ENCODE data around the gene ABCE1. TPM values are rescaled to one million over a fixed set of nuclear protein-coding genes. Genes with fewer than 3 reads are reported as not detected.

ABCE1 gene
- polyA plus RNA-seq, 2 of the 4 experiments (the other 2 are of a cell fraction): 113 to 120 TPM

DNA sequence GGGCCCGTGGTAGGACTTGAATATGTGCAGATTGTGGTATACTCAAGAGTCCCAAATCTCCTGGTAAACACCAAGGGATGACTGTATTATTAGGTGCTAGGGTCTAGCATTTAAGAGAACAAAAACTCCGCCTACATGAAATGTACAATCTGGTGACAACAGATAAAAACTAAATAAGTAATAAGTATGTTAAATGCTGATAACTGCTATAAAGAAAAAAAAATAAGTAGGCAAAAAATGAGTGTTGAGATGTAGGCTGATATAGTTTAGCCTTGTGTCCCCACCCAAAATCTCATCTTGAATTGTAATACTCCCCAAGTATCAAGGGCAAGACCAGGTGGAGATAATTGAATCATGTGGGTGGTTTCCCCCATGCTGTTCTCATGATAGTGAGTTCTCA is 58.9 kb downstream of the ABCE1 start (continued):
- TF ChIP-seq RNF2 (IDR thresholded peaks at IDR 0.05; ENCODE audit: borderline replicate concordance, low read depth) (no peak), CBX8 (IDR thresholded peaks at IDR 0.05) (no peak), RFX5 (IDR thresholded peaks at IDR 0.05) (no peak), RCOR1 (IDR thresholded peaks at IDR 0.05; ENCODE audit: low read depth, low read length) (no peak), CBX2 (IDR thresholded peaks at IDR 0.05; ENCODE audit: borderline replicate concordance, low read depth) (no peak)

DNA sequence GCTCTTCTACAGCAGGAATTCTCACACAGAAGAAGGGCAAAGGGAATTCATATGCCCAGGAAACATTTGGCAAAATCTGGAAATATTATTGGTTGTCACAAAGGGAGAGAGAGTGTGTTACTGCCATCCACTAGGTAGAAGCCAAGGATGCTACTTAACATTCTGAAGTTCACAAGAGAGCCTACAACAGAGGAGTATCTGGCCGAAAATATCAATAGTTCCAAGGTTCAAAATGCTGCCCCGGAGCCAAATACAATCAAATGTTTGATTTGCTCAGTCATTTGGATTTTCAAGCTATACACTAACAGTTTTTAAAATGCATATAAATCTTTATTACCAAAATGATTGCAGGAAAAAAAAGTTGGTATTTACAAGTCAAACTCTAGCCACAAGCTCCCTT is 63.4 kb downstream of the ABCE1 start:
- DNase-seq (ENCODE audit: low read depth in 1 of 2, low spot score in 1 of 2) (no peak), ATAC-seq (no peak), FAIRE-seq (no peak)
- Histone ChIP-seq H3K4me1 (no peaks in the 10 kb centered on the region), H3K27ac (no peak overlapping the region), H3K4me2 (no peak overlapping the region), H3K4me3 (no peak overlapping the region), H3K9me3 (no peaks in the 10 kb centered on the region)
- TF ChIP-seq FOSL2 (IDR thresholded peaks at IDR 0.05) (no peak), FOSL2 (CRISPR knock-in tag; IDR thresholded peaks at IDR 0.05) (no peak), ZNF302 (CRISPR knock-in tag; IDR thresholded peaks at IDR 0.05) (no peak), RAD21 (conservative IDR thresholded peaks at IDR 0.05 in 1 of 2, IDR thresholded peaks at IDR 0.05 in 1 of 2) (no peak), FOXS1 (CRISPR knock-in tag; IDR thresholded peaks at IDR 0.05) (no peak), CHD4 (IDR thresholded peaks at IDR 0.05; ENCODE audit: borderline replicate concordance) (no peak), CEBPB (IDR thresholded peaks at IDR 0.05) (no peak), RFX5 (IDR thresholded peaks at IDR 0.05) (no peak), EHF (CRISPR knock-in tag; IDR thresholded peaks at IDR 0.05) (no peak), ZSCAN20 (CRISPR knock-in tag; IDR thresholded peaks at IDR 0.05) (no peak), ZFP36 (IDR thresholded peaks at IDR 0.05; ENCODE audit: borderline replicate concordance, partially characterized antibody) (no peak), HDAC2 (IDR thresholded peaks at IDR 0.05) (no peak), KDM5A (IDR thresholded peaks at IDR 0.05) (no peak), JUNB (IDR thresholded peaks at IDR 0.05) (no peak), MAZ (IDR thresholded peaks at IDR 0.05; ENCODE audit: borderline replicate concordance, low read depth, low read length) (no peak), GATA3 (IDR thresholded peaks at IDR 0.05; ENCODE audit: borderline replicate concordance) (no peak)
- TF ChIP-seq, protein P1, sequence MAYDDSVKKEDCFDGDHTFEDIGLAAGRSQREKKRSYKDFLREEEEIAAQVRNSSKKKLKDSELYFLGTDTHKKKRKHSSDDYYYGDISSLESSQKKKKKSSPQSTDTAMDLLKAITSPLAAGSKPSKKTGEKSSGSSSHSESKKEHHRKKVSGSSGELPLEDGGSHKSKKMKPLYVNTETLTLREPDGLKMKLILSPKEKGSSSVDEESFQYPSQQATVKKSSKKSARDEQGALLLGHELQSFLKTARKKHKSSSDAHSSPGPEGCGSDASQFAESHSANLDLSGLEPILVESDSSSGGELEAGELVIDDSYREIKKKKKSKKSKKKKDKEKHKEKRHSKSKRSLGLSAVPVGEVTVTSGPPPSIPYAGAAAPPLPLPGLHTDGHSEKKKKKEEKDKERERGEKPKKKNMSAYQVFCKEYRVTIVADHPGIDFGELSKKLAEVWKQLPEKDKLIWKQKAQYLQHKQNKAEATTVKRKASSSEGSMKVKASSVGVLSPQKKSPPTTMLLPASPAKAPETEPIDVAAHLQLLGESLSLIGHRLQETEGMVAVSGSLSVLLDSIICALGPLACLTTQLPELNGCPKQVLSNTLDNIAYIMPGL (CRISPR knock-in tag; IDR thresholded peaks at IDR 0.05; ENCODE audit: borderline replicate concordance): no peak
- TF ChIP-seq, protein P2, sequence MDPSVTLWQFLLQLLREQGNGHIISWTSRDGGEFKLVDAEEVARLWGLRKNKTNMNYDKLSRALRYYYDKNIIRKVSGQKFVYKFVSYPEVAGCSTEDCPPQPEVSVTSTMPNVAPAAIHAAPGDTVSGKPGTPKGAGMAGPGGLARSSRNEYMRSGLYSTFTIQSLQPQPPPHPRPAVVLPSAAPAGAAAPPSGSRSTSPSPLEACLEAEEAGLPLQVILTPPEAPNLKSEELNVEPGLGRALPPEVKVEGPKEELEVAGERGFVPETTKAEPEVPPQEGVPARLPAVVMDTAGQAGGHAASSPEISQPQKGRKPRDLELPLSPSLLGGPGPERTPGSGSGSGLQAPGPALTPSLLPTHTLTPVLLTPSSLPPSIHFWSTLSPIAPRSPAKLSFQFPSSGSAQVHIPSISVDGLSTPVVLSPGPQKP (IDR thresholded peaks at IDR 0.05; ENCODE audit: low read depth, low read length): no peak
- ChIA-PET POLR2A (no interaction called here), CTCF (interaction anchor here (0.6 kb wide), 1 partner anchor 1371 kb away, joined by 5 read pairs; no protein-coding TSS in a partner anchor)
- 41% methylated on average over 2 of the region's 2 CpGs for WGBS (ENCODE audit: missing lambda C conversion rate)

DNA sequence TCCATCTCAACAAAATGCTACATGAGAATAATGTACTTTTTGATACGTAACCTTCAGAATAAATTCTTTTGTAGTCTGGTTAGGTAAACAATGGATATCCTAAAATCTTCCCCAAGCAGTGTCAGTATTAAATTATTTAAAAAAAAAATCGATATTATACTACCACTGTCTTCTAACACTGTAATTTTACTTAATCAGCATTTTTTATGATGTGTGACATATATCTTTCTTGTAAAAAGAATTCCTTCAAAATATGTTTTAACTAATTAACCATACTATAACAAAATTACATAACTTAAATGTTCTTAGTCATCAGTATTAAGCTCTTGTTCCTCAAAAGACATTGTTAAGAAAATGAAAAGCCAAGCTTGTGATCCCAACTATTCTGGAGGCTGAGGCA is 69.8 kb downstream of the ABCE1 start:
- Histone ChIP-seq H3K27ac (no peak overlapping the region), H3K4me2 (no peak overlapping the region), H3K4me3 (no peak overlapping the region), H3K9me3 (no peaks in the 10 kb centered on the region), H3K4me1 (0 out of 3 replicates have a peak, but pooled peaks cover 3% of the 10 kb centered on the region)
- ChIA-PET POLR2A (interaction anchor here (0.5 kb wide), 1 partner anchor 84 kb away, joined by 3 read pairs; no protein-coding TSS in a partner anchor), CTCF (interaction anchor here (1.7 kb wide), 1 partner anchor 10 kb away, joined by 3 read pairs; no protein-coding TSS in a partner anchor)
- TF ChIP-seq KDM5A (IDR thresholded peaks at IDR 0.05) (no peak), FOSL2 (IDR thresholded peaks at IDR 0.05) (no peak), FOSL2 (CRISPR knock-in tag; IDR thresholded peaks at IDR 0.05) (no peak), MAFK (IDR thresholded peaks at IDR 0.05; ENCODE audit: partially characterized antibody) (peak; percentile 88)
- ATAC-seq (no peak), DNase-seq (ENCODE audit: low read depth in 1 of 2, low spot score in 1 of 2) (no peak), FAIRE-seq (no peak)
- WGBS (ENCODE audit: missing lambda C conversion rate): 93% methylated on average over 2 of the region's 2 CpGs

Measured in A549 (cell line).